Kidney tubule cell (primary cell): ENCODE measurements around the gene SLC35B2.

Experiments used
- DNase-seq: peaks from one replicate; pipeline ENCODE4 v3.0.0-alpha.2; 2018; ENCODE audit warnings: low spot score

SLC35B2 gene

GRCh38 chr6:44286285-44286565 lies 28.9 kb upstream of the SLC35B2 start:
- DNase-seq: no peak

GRCh38 chr6:44285552-44286284 lies 28.4 kb upstream of the SLC35B2 start:
- DNase-seq: no peak

GRCh38 chr6:44284867-44285266 lies 27.5 kb upstream of the SLC35B2 start:
- no peak for DNase-seq

GRCh38 chr6:44284121-44284520 lies 26.8 kb upstream of the SLC35B2 start:
- no peak for DNase-seq

GRCh38 chr6:44278774-44279697 lies 21.7 kb upstream of the SLC35B2 start:
- no peak for DNase-seq

- no peak for DNase-seq
Observed at GRCh38 chr6:44278315-44278714, 21.0 kb upstream of the SLC35B2 start.

- DNase-seq: no peak
Observed at GRCh38 chr6:44277763-44278162, 20.4 kb upstream of the SLC35B2 start.

- no peak for DNase-seq
Observed at GRCh38 chr6:44276667-44277640, 19.6 kb upstream of the SLC35B2 start.

GRCh38 chr6:44275749-44276648 lies 18.7 kb upstream of the SLC35B2 start:
- DNase-seq: no peak

- no peak for DNase-seq
Observed at GRCh38 chr6:44275271-44275748, 18.0 kb upstream of the SLC35B2 start.

GRCh38 chr6:44273617-44274016 lies 16.3 kb upstream of the SLC35B2 start:
- DNase-seq: no peak

GRCh38 chr6:44272999-44273566 lies 15.8 kb upstream of the SLC35B2 start:
- no peak for DNase-seq

- no peak for DNase-seq
Observed at GRCh38 chr6:44272529-44272928, 15.2 kb upstream of the SLC35B2 start.

GRCh38 chr6:44271914-44272313 lies 14.6 kb upstream of the SLC35B2 start:
- DNase-seq: no peak

- DNase-seq: no peak
Observed at GRCh38 chr6:44271406-44271723, 14.0 kb upstream of the SLC35B2 start.

- no peak for DNase-seq
Observed at GRCh38 chr6:44270526-44271405, 13.4 kb upstream of the SLC35B2 start.

- DNase-seq: no peak
Observed at GRCh38 chr6:44269921-44270525, 12.7 kb upstream of the SLC35B2 start, which contains the start of gene TMEM151B. Gene TMEM151B, plus strand, starts transcription at chr6:44270450. Its CDS starts 293 bp downstream, at chr6:44270743.

- peak; percentile 60 for DNase-seq
Observed at GRCh38 chr6:44269178-44269920, 12.0 kb upstream of the SLC35B2 start.
